Activated naive CD4-positive, alpha-beta T cell (primary cell): ENCODE measurements around the gene FGA.
"Not testable (repeated sequence)": the region's sequence is repeated elsewhere in the genome, so short reads cannot be mapped to it uniquely, and the experiment has no call there.

Source experiments
- DNase-seq, 4 experiments: peaks; one replicate each; lab custom pipeline; 2025; lab: John Stamatoyannopoulos, UW

FGA gene

GRCh38 chr4:154606728-154607723, 16.5 kb upstream of the FGA start:
- DNase-seq = no peak

GRCh38 chr4:154604696-154605200, 14.2 kb upstream of the FGA start:
- DNase-seq = no peak

DNA sequence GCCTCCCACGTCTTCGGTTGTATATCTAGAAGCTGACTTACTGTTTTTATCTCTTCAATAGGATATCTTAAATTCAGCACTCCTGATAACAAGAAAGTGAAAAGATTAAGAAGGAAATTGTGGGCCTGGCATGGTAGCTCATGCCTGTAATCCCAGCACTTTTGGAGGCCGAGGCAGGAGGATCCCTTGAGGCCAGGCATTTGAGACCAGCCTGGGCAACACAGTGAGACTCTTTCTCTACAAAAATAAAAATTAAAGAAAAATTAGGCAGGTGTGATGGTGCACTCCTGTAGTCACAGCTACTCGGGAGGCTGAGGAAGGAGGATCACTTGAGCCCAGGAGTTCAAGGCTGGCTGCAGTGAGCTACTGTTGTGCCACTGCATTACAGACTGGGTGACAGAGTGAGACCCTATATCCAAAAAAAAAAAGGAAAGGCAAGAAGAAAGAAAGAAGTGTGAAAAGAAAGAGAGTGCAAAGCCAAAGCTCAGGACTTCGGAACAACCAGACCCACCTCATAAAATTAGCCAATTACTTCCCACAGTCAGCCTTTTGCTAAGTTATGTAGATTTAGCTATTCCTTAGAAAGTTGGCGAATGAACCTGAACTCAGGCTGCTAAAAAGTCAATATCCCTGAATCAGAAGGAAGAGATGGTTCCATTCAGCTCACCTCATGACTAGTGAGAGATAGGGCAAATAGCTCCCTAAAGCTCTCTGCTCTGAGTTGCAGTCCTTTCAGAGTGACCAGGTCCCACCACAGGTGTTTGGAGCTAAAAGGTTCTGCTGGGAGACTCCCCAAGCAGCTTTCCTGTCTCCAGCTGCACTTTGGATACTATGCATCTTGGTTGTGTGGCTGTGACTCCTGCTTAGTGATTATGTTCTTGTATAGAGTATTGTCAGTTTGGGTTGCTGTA, 12.7 kb upstream of the FGA start:
- DNase-seq = no peak

GRCh38 chr4:154602404-154603020, 12.0 kb upstream of the FGA start:
- no peak for DNase-seq

GRCh38 chr4:154597798-154598774, 7.5 kb upstream of the FGA start:
- no peak for DNase-seq

DNA sequence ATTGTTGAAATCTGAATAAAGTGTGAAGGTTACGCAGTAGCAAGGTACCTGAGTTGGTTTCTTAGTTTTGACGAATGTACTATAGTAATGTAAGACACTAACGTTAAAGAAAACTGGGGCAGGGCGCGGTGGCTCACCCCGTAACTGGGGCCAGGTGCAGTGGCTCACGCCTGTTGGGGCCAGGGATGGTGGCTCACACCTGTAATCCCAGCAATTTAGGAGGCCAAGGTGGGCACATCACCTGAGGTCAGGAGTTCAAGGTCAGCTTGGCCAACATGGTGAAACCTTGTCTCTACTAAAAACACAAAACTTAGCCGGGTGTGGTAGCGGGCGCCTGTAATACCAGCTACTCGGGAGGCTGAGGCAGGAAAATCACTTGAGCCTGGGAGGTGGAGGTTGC, 6.7 kb upstream of the FGA start:
- DNase-seq = not testable (repeated sequence)

GRCh38 chr4:154595807-154596206, 5.3 kb upstream of the FGA start:
- DNase-seq = no peak

GRCh38 chr4:154594343-154594742, 3.8 kb upstream of the FGA start:
- not testable (repeated sequence) for DNase-seq

DNA sequence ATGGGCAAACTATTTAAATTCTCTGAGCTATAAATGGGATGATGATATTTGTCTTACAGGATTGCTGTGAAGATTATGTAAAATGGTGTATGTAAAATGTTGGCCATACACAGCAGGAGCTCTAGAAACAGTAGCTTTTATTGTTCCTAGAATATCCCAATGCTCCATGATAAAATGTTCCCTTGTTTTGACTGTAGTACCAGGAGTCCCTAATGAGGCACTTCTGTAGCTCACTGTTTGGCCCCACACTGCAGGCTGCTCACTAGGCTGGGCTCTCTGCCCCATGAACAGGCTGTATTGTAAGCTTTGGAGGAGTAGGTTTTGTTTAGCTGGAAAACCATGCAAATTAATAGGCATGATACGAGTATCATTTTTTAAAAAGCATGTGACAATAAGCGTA, 3.3 kb upstream of the FGA start:
- no peak for DNase-seq

GRCh38 chr4:154591890-154592289, 1.3 kb upstream of the FGA start:
- no peak for DNase-seq

- no peak for DNase-seq
Measured at GRCh38 chr4:154589296-154590197, 995 bp downstream of the FGA start.

DNA sequence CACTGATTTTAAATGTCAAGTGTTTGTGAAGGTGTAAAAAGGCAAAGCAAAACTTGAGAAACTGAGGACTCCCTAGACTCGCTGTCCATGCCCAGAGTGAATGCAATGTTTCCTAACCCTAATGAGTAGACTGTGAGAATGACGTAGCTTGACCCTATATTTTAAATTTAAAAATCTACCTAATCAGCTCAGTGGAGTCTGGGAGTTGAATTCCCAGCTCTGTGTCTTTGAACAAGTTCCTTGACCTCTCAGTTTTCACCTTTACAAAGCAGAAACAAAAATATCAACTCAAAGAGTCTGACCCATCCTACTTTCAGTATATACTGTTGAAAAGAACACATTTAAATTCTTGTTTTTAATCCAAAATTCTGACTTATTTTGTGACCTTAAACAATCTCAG, 2.3 kb downstream of the FGA start:
- DNase-seq = no peak

DNA sequence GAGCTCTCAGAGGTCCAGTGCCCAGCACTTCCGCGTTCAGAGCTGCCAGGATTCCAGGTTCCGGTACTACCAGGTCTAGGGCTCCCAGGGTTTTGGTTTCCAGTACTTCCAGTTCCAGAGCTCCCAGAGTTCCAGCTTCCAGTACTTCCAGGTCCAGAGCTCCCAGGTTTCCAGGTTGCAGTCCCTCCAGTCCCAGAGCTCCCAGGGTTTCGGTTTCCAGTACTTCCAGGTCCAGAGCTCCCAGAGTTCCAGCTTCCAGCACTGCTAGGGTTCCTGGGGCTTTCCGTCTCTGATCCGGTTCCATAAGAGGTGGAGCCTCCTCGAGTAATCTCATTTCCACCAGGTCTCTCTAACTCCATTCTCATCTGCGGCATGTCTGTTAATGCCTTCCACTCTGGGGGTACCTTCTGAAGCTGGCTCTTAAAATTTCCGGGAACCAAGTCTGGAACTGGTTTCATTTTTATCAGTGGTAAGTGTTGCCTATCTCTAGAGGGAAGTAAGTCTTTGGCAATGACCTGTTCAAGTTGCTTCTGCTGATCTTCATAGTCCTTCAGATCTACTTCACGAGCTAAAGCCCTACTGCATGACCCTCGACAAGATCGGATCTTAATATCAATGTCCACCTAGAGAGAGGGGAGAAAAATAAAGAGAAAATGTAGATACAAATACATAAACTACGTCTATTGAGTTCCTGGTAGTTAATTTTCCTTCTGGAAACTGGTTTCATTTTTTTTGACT, 4.1 kb downstream of the FGA start:
- DNase-seq = no peak

GRCh38 chr4:154585369-154586018, 5.0 kb downstream of the FGA start:
- DNase-seq = no peak

DNA sequence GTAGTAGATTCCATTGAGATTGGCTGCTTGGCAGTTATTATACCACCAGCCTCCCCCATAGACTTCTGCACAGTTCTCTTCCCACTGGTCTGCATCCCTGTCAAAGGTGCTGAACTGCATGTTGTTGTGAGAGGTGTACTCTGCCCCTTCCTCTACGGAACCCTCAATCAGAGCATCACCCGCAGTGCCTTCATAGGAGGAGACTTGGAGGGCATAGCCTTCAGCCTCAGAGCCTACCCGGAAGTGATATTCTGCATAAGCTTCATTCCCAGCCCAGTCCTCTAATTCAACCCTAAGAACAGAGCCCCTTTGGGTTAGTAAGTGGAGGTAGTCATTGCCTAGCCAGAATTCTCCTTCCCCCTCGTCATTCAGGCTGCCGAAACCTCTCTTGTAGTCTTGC, 6.3 kb downstream of the FGA start:
- no peak for DNase-seq

DNA sequence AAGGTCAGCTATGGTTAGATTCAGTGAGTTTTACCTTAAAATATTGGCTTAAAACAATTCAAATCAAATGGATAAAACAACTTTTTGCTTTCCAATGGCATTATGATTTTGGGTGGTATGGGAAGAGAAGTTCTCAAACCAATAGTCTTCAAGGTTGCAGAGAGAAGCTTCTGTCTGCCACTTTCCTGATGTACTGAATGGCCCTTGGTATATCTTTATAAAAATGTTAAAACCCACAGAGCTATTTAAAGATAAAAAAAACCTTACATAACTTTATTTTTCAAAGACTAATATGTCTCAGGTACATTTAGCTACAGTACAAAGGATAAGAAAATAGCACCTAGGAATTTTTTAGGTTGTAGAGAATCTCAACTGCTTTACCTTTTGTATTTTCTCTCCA, 6.9 kb downstream of the FGA start:
- DNase-seq = no peak

DNA sequence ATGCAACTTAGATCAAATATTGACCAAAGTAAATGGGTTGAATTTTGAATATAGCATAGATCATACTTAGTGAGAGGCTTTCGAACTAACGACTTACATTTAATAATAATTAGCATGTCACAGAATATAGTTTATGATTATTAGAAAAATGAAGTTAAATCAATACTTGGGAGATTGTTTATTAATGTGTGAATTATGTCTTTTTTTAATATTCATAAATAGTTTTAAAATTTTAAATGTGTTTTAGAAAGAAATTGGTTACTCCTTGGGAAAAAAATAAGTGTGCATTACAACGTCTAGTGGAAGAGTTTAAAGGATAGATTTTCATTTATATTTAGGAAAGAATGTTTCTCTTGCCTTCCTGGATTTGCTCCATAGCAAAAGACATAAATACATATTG, 7.3 kb downstream of the FGA start:
- no peak for DNase-seq

- DNase-seq = no peak
Measured at GRCh38 chr4:154582723-154583122, 7.8 kb downstream of the FGA start.

- DNase-seq = no peak
Measured at GRCh38 chr4:154579927-154580326, 10.6 kb downstream of the FGA start.
